DOHH2 (cell line): ENCODE results near the gene DPP10.

Experiments
- CTCF ChIP-seq: fragments of 200-600 bp; sonication (generic); IDR thresholded peaks from one replicate; pipeline ENCODE4 v1.5.1; 2014; ENCODE audit warnings: antibody characterized with exemption, mild to moderate bottlenecking, low read depth, low read length; ENCODE audit not compliant: poor library complexity, severe bottlenecking
- EZH2phosphoT487 ChIP-seq: fragments of 200-600 bp; sonication (generic); IDR thresholded peaks from 2 replicates; pipeline ENCODE4 v1.6.1; 2017; ENCODE audit warnings: borderline replicate concordance, mild to moderate bottlenecking, antibody characterized with exemption, low read length, moderate library complexity, mixed read lengths

GRCh38 chr2:114843963-114844362 lies 401.5 kb downstream of the DPP10 start:
- TF ChIP-seq EZH2phosphoT487 (no peak), CTCF (no peak)
